Left renal cortex interstitium (tissue), 4 donors: ENCODE data around the gene MRPS14. TPM values are rescaled to one million over a fixed set of nuclear protein-coding genes. Genes with fewer than 3 reads are reported as not detected.
A peak's percentile ranks its signal among the peaks of the same experiment; 100 is the strongest.
"Not testable (repeated sequence)": the region's sequence is repeated elsewhere in the genome, so short reads cannot be mapped to it uniquely, and the experiment has no call there.

ENCODE experiments used
- DNase-seq, 4 donors: peaks; one replicate each; pipeline ENCODE4 v3.0.0-alpha.2; 2013; ENCODE audit warnings: low read depth in 4 of 4, low spot score in 2 of 4, missing footprints in 1 of 4
- polyA plus RNA-seq, 4 donors: library from polyadenylated mRNA; unstranded; fragments of 120-200 nt; gene quantifications; one replicate each; pipeline ENCODE4 v1.2.1, GENCODE V29; 2013; ENCODE audit not compliant: insufficient read length in 4 of 4

MRPS14 gene
- polyA plus RNA-seq = 10 to 100 TPM; 48.1 to 52.6 (median 50.2) TPM

- DNase-seq = peak; percentile 92 to 98 (median 98)
Measured at GRCh38 chr1:175023043-175023921, at the start of gene MRPS14. TSS of gene MRPS14 (minus strand) at chr1:175023425. CDS start at chr1:175023408, 17 bp downstream.

- DNase-seq = peak; percentile 44 to 66 (median 60)
Measured at GRCh38 chr1:175072099-175072951, 49.1 kb upstream of the MRPS14 start.

- DNase-seq = no peak
Measured at GRCh38 chr1:175071276-175071943, 48.2 kb upstream of the MRPS14 start.

- no peak for DNase-seq
Measured at GRCh38 chr1:175070818-175071217, 47.6 kb upstream of the MRPS14 start.

GRCh38 chr1:175067362-175068106, 44.3 kb upstream of the MRPS14 start, which contains the start of gene TNN:
TSS of gene TNN (plus strand) at chr1:175067833. CDS start at chr1:175077419, 9,586 bp downstream.
- no peak for DNase-seq

- DNase-seq = no peak
Measured at GRCh38 chr1:175062858-175063257, 39.6 kb upstream of the MRPS14 start.

GRCh38 chr1:175062339-175062738, 39.1 kb upstream of the MRPS14 start:
- no peak for DNase-seq

GRCh38 chr1:175054736-175055135, 31.5 kb upstream of the MRPS14 start:
- no peak for DNase-seq

- DNase-seq = no peak
Measured at GRCh38 chr1:175050992-175051391, 27.8 kb upstream of the MRPS14 start.

- DNase-seq = no peak
Measured at GRCh38 chr1:175045519-175045918, 22.3 kb upstream of the MRPS14 start.

GRCh38 chr1:175045097-175045496, 21.9 kb upstream of the MRPS14 start:
- DNase-seq = no peak

GRCh38 chr1:175044591-175044990, 21.4 kb upstream of the MRPS14 start:
- not testable (repeated sequence) for DNase-seq

GRCh38 chr1:175043824-175044223, 20.6 kb upstream of the MRPS14 start:
- no peak for DNase-seq

- no peak for DNase-seq
Measured at GRCh38 chr1:175042650-175043049, 19.4 kb upstream of the MRPS14 start.

GRCh38 chr1:175040324-175040879, 17.2 kb upstream of the MRPS14 start:
- DNase-seq = no peak

GRCh38 chr1:175037416-175037815, 14.2 kb upstream of the MRPS14 start:
- no peak for DNase-seq

- no peak for DNase-seq
Measured at GRCh38 chr1:175036476-175036875, 13.3 kb upstream of the MRPS14 start.

- no peak for DNase-seq
Measured at GRCh38 chr1:175035865-175036264, 12.6 kb upstream of the MRPS14 start.

GRCh38 chr1:175034775-175035174, 11.6 kb upstream of the MRPS14 start:
- DNase-seq = no peak

GRCh38 chr1:175033953-175034352, 10.7 kb upstream of the MRPS14 start:
- no peak for DNase-seq
